Measurements from ENCODE around the gene PAEP. TPM values are rescaled to one million over a fixed set of nuclear protein-coding genes. Genes with fewer than 3 reads are reported as not detected.

The PAEP gene
- total RNA-seq, 2 donors from 2014 or later, result not detected

DNA sequence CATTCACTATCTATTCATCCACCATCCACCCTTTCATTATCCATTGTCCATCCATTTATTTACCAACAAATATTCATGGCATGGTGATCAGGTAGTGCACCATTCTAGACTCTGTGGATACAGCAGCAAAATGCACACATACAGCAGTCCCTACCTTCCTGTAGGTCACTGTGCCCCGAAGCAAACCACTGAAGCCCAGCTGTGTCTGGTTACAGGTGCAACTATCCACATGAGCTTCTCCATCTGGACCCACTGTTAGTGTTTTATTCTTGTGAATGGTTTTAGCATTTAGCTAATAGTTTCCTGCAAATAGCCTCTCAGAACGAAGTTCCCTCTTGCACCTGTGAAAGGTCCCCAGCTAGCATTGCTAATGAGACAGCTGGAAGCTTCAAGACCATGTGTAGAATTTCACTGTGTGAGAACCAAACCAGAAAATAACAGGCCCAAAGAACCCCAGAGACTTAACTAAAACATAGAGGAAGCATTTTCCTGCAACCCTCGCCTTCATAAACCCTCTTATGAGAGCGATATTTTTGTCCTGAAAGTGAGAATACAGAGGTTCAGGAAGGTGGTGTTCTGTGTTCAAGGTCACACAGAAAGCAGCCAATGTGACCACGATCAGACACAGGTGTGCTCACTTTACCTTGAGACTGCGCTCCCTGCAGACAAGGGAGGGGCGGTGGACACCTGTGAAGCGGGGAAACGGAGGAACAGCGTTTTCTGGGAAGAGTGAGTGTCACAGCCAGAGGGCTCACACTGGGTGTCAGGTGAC is 18.5 kb downstream of the PAEP start:
- Histone ChIP-seq H3K4me3 (no peak overlapping the region), H3K4me1 (no peaks in the 10 kb centered on the region), H3K27me3 (no peaks in the 10 kb centered on the region), H3K27ac (no peak overlapping the region), H3K9me3 (no peaks in the 10 kb centered on the region), H3K36me3 (no peaks in the 10 kb centered on the region)
- TF ChIP-seq, protein P1, sequence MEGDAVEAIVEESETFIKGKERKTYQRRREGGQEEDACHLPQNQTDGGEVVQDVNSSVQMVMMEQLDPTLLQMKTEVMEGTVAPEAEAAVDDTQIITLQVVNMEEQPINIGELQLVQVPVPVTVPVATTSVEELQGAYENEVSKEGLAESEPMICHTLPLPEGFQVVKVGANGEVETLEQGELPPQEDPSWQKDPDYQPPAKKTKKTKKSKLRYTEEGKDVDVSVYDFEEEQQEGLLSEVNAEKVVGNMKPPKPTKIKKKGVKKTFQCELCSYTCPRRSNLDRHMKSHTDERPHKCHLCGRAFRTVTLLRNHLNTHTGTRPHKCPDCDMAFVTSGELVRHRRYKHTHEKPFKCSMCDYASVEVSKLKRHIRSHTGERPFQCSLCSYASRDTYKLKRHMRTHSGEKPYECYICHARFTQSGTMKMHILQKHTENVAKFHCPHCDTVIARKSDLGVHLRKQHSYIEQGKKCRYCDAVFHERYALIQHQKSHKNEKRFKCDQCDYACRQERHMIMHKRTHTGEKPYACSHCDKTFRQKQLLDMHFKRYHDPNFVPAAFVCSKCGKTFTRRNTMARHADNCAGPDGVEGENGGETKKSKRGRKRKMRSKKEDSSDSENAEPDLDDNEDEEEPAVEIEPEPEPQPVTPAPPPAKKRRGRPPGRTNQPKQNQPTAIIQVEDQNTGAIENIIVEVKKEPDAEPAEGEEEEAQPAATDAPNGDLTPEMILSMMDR (IDR thresholded peaks at IDR 0.05), result no peak
- DNase-seq (ENCODE audit: low spot score), result no peak

GRCh38 chr9:135580664-135581380 is 19.3 kb downstream of the PAEP start:
- H3K4me1 ChIP-seq, result no peaks in the 10 kb centered on the region
- no peaks in the 10 kb centered on the region for H3K9me3 ChIP-seq
- DNase-seq (ENCODE audit: low spot score), result peak; percentile 34
- no peaks in the 10 kb centered on the region for H3K27me3 ChIP-seq
- no peak overlapping the region for H3K27ac ChIP-seq
- H3K4me3 ChIP-seq, result no peak overlapping the region
- H3K36me3 ChIP-seq, result no peaks in the 10 kb centered on the region
- TF ChIP-seq, protein P1 (IDR thresholded peaks at IDR 0.05), result no peak

- Histone ChIP-seq H3K27ac (no peak overlapping the region), H3K4me3 (no peak overlapping the region), H3K4me1 (no peaks in the 10 kb centered on the region), H3K36me3 (no peaks in the 10 kb centered on the region), H3K9me3 (no peaks in the 10 kb centered on the region), H3K27me3 (no peaks in the 10 kb centered on the region)
- peak; percentile 43 for DNase-seq (ENCODE audit: low spot score)
- TF ChIP-seq, protein P1 (IDR thresholded peaks at IDR 0.05), result no peak
Observed at GRCh38 chr9:135581636-135582426, 20.3 kb downstream of the PAEP start.

DNA sequence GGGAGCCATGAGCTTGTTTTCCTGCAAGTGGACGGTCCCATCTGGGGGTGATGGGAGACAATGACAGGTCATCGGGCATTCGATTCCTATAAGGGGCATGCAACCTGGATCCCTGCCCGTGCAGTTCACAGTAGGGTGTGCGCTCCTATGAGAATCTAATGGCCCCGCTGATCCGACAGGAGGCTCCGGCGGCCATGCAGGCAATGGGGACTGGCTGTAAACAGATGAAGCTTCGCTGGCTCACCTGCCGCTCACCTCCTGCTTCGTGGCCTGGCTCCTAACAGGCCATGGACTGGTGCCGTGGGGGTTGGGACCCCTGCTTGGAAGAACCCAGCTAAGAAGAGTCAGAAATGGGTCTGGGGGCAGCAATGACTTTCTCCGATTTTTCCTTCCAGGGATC is 21.0 kb downstream of the PAEP start:
- Histone ChIP-seq H3K36me3 (no peaks in the 10 kb centered on the region), H3K9me3 (no peaks in the 10 kb centered on the region), H3K27me3 (no peaks in the 10 kb centered on the region), H3K4me1 (no peaks in the 10 kb centered on the region), H3K27ac (no peak overlapping the region), H3K4me3 (no peak overlapping the region)
- peak; percentile 50 for DNase-seq (ENCODE audit: low spot score)
- TF ChIP-seq, protein P1 (IDR thresholded peaks at IDR 0.05), result no peak

DNA sequence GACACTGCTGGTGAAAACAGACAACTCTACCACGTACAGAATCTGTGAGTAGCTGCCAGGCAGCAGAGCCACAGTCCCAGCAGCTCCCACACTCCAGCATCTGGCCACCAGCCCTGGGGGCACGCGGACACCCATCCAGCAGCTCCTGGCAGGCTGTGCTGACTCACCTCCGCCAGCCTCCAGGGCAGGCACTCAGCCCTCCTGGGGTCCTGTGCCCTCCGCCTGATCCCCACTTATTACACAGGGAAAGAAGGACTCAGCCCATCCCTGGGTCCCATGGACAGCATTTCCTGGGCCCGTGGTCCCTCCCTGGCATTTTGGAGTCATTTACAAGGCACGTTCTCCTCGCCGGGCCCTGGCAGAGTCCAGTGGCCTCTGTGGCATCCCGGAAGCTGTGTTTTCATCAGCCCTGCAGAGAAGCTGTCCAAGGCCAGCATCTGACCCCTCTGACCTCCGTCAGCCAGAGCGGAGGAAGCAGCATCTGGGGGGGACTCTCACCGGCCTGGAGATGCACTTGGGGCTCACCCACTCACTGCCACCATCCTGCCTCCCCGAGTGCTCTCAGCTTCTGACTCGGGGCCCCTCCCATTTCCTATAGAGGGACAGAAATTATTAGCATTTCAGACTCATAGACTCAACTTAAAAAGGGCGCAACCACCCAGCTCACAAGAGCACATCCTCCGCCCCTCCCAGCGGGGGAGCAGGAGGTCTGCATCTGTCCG is 21.6 kb downstream of the PAEP start:
- Histone ChIP-seq H3K27ac (no peak overlapping the region), H3K4me1 (no peaks in the 10 kb centered on the region), H3K4me3 (no peak overlapping the region), H3K36me3 (no peaks in the 10 kb centered on the region), H3K9me3 (no peaks in the 10 kb centered on the region), H3K27me3 (no peaks in the 10 kb centered on the region)
- peak; percentile 46 for DNase-seq (ENCODE audit: low spot score)
- TF ChIP-seq, protein P1 (IDR thresholded peaks at IDR 0.05), result no peak
